HepG2 (cell line): Measurements from ENCODE around the gene SSMEM1. TPM values are rescaled to one million over a fixed set of nuclear protein-coding genes. Genes with fewer than 3 reads are reported as not detected.
A peak's percentile ranks its signal among the peaks of the same experiment; 100 is the strongest.

Source experiments
- EP300 ChIP-seq, 3 experiments: sonication (generic) in 1 of 3; formaldehyde crosslinking in 1 of 3; IDR thresholded peaks; 2 replicates each; pipeline versions ENCODE4 v1.5.1 to v1.6.1; 2011 to 2020; ENCODE audit warnings: low read depth in 2 of 3, low read length in 2 of 3, borderline replicate concordance in 1 of 3, improper control_type of control experiment in 1 of 3, mild to moderate bottlenecking in 1 of 3, missing genetic modification reagents in 1 of 3, moderate library complexity in 1 of 3
- GLI4 ChIP-seq: sonication (generic); formaldehyde crosslinking; IDR thresholded peaks from 2 replicates; pipeline ENCODE4 v1.5.1; 2020; ENCODE audit warnings: missing genetic modification reagents, mild to moderate bottlenecking, moderate library complexity, borderline replicate concordance
- KLF6 ChIP-seq: IDR thresholded peaks from 2 replicates; pipeline ENCODE4 v1.8.0; 2016; ENCODE audit warnings: missing biosample characterization, missing genetic modification reagents
- MYC ChIP-seq: sonication (generic); formaldehyde crosslinking; IDR thresholded peaks from 2 replicates; pipeline ENCODE4 v1.9.0; 2021; ENCODE audit warnings: missing genetic modification reagents, borderline replicate concordance
- NAIF1 ChIP-seq: sonication (generic); formaldehyde crosslinking; IDR thresholded peaks from 2 replicates; pipeline ENCODE4 v1.5.0; 2020; ENCODE audit warnings: mild to moderate bottlenecking, missing genetic modification reagents, borderline replicate concordance
- RBM22 ChIP-seq: fragments of 200-400 bp; formaldehyde crosslinking; optimal IDR thresholded peaks from 2 replicates; pipeline ENCODE3; 2017; ENCODE audit warnings: mild to moderate bottlenecking, low read length, moderate library complexity
- SP1 ChIP-seq, 2 experiments: fragments of 450-650 bp in 1 of 2; sonication (generic) in 1 of 2; formaldehyde crosslinking in 1 of 2; IDR thresholded peaks; 2 replicates each; pipeline versions ENCODE4 v1.4.0 to v1.6.1; 2016 to 2020; ENCODE audit warnings: missing genetic modification reagents in 1 of 2
- ZBTB40 ChIP-seq, 2 experiments: fragments of 450-650 bp in 1 of 2; sonication (generic) in 1 of 2; formaldehyde crosslinking in 1 of 2; IDR thresholded peaks; 2 replicates each; pipeline versions ENCODE4 v1.6.1 to v1.8.0; 2016 to 2022; ENCODE audit warnings: antibody characterized with exemption in 1 of 2, mild to moderate bottlenecking in 1 of 2, missing genetic modification reagents in 1 of 2
- ZNF124 ChIP-seq: sonication (generic); formaldehyde crosslinking; IDR thresholded peaks from 2 replicates; pipeline ENCODE4 v1.4.0; 2020; ENCODE audit warnings: missing genetic modification reagents
- ZNF20 ChIP-seq: sonication (generic); formaldehyde crosslinking; IDR thresholded peaks from 2 replicates; pipeline ENCODE4 v1.4.0; 2020; ENCODE audit warnings: mild to moderate bottlenecking, moderate library complexity, missing genetic modification reagents
- ZNF460 ChIP-seq: sonication (generic); formaldehyde crosslinking; IDR thresholded peaks from 2 replicates; pipeline ENCODE4 v1.5.1; 2020; ENCODE audit warnings: missing genetic modification reagents, mild to moderate bottlenecking, borderline replicate concordance
- polyA plus RNA-seq, 8 experiments: library from polyadenylated mRNA; depleted of rRNA in 3 of 8; stranded (reverse) in 7 of 8; unstranded in 1 of 8; fragments of >200 nt; fragmentation: Illumina TruSeq in 4 of 8; extraction: Trizol in 4 of 8; gene quantifications; 2 replicates each; pipeline versions ENCODE4 v1.2.1 to v1.2.3, GENCODE V29; 2011 to 2016; ENCODE audit warnings: low read depth in 4 of 8, missing spikeins in 1 of 8, mixed read lengths in 1 of 8; ENCODE audit not compliant: insufficient read depth in 1 of 8
- total RNA-seq, 5 experiments: library from RNA; depleted of rRNA; stranded (reverse); fragments of >200 nt; fragmentation: Illumina TruSeq; extraction: Trizol; gene quantifications; 2 replicates each; pipeline ENCODE4 v1.2.3, GENCODE V29; 2016; ENCODE audit warnings: low read depth in 1 of 5
- TF ChIP-seq, protein P1 (sequence below), 2 experiments: IDR thresholded peaks; 2 replicates each; pipeline ENCODE4 v1.6.1; 2011 to 2012; ENCODE audit warnings: low read length in 2 of 2, borderline replicate concordance in 1 of 2, low read depth in 1 of 2, mild to moderate bottlenecking in 1 of 2, moderate library complexity in 1 of 2

Gene SSMEM1
- total and polyA plus RNA-seq, 2 of the 13 experiments (the other 11 are each of a cell fraction or from before 2014, with no cell fraction given), result not detected

GRCh38 chr7:130205084-130205947 lies 2.3 kb upstream of the SSMEM1 start, which contains the start of gene TMEM209 (continued):
- TF ChIP-seq ZBTB40 (IDR thresholded peaks at IDR 0.05), result no peak; the same call in 1 of the 2 replicates
- TF ChIP-seq ZBTB40 (CRISPR knock-in tag; IDR thresholded peaks at IDR 0.05), result peak; percentile 20; the same call in 1 of the 2 replicates
- peak in 1 of 2 experiments; percentile 15; a peak in 1 of 4 replicates for TF ChIP-seq EP300 (IDR thresholded peaks at IDR 0.05; ENCODE audit: low read depth in 2 of 2, low read length in 2 of 2)
- TF ChIP-seq EP300 (CRISPR knock-in tag; IDR thresholded peaks at IDR 0.05; ENCODE audit: borderline replicate concordance), result 0 out of 2 replicates have a peak, but pooled peaks have one; percentile 15
- peak; percentile 88 for TF ChIP-seq SP1 (IDR thresholded peaks at IDR 0.05)
- TF ChIP-seq SP1 (CRISPR knock-in tag; IDR thresholded peaks at IDR 0.05), result no peak
- peak; percentile 22; the same call in 1 of the 2 replicates for TF ChIP-seq KLF6 (CRISPR knock-in tag)
- TF ChIP-seq, protein P1, sequence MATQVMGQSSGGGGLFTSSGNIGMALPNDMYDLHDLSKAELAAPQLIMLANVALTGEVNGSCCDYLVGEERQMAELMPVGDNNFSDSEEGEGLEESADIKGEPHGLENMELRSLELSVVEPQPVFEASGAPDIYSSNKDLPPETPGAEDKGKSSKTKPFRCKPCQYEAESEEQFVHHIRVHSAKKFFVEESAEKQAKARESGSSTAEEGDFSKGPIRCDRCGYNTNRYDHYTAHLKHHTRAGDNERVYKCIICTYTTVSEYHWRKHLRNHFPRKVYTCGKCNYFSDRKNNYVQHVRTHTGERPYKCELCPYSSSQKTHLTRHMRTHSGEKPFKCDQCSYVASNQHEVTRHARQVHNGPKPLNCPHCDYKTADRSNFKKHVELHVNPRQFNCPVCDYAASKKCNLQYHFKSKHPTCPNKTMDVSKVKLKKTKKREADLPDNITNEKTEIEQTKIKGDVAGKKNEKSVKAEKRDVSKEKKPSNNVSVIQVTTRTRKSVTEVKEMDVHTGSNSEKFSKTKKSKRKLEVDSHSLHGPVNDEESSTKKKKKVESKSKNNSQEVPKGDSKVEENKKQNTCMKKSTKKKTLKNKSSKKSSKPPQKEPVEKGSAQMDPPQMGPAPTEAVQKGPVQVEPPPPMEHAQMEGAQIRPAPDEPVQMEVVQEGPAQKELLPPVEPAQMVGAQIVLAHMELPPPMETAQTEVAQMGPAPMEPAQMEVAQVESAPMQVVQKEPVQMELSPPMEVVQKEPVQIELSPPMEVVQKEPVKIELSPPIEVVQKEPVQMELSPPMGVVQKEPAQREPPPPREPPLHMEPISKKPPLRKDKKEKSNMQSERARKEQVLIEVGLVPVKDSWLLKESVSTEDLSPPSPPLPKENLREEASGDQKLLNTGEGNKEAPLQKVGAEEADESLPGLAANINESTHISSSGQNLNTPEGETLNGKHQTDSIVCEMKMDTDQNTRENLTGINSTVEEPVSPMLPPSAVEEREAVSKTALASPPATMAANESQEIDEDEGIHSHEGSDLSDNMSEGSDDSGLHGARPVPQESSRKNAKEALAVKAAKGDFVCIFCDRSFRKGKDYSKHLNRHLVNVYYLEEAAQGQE (IDR thresholded peaks at IDR 0.05; ENCODE audit: borderline replicate concordance in 1 of 2, low read depth in 1 of 2, low read length in 2 of 2), result peak in 1 of 2 experiments; percentile 51; a peak in 1 of 4 replicates
- peak; percentile 20 for TF ChIP-seq RBM22
- no peak for TF ChIP-seq ZNF20 (CRISPR knock-in tag)
- TF ChIP-seq NAIF1 (CRISPR knock-in tag), result peak; percentile 66; the same call in 1 of the 2 replicates
- TF ChIP-seq ZNF124 (CRISPR knock-in tag), result peak; percentile 60; the same call in 1 of the 2 replicates
- no peak for TF ChIP-seq ZNF460
- 0 out of 2 replicates have a peak, but pooled peaks have one; percentile 31 for TF ChIP-seq GLI4 (CRISPR knock-in tag)
- TF ChIP-seq MYC (CRISPR knock-in tag), result peak; percentile 69; the same call in 1 of the 2 replicates
